Lung (tissue), 12 donors: ENCODE results near the gene AFG1L. TPM values are rescaled to one million over a fixed set of nuclear protein-coding genes. Genes with fewer than 3 reads are reported as not detected.

ENCODE experiments used
- ATAC-seq: fragments of 200-7000 bp; cut with Tn5 transposase; one replicate; pipeline ENCODE4 v1.9.1; 2020; ENCODE audit warnings: moderate number of reproducible peaks; ENCODE audit not compliant: insufficient read depth, low FRiP score
- DNase-seq, 3 donors: peaks; one replicate each; pipeline ENCODE4 v3.0.0-alpha.2; 2013 to 2017
- H3K27ac ChIP-seq, 2 donors: one replicate each; pipeline ENCODE4 v1.5.1; 2013; ENCODE audit warnings: mild to moderate bottlenecking in 2 of 2, moderate library complexity in 2 of 2, control low read depth in 1 of 2, inconsistent platforms in 1 of 2, low read depth in 1 of 2, low read length in 1 of 2
- H3K27me3 ChIP-seq, 3 donors: one replicate each; pipeline ENCODE4 v1.5.1; 2013; ENCODE audit warnings: low read length in 2 of 3; ENCODE audit not compliant: control insufficient read depth in 3 of 3, insufficient read depth in 3 of 3
- H3K36me3 ChIP-seq, 4 donors: one replicate each; pipeline ENCODE4 v1.5.1; 2013; ENCODE audit warnings: low read length in 4 of 4, mild to moderate bottlenecking in 1 of 4, moderate library complexity in 1 of 4; ENCODE audit not compliant: control insufficient read depth in 4 of 4, insufficient read depth in 4 of 4
- H3K4me1 ChIP-seq, 5 donors: one replicate each; pipeline ENCODE4 v1.5.1; 2013; ENCODE audit warnings: low read length in 5 of 5, mild to moderate bottlenecking in 2 of 5, moderate library complexity in 1 of 5; ENCODE audit not compliant: control insufficient read depth in 5 of 5, insufficient read depth in 5 of 5
- H3K4me3 ChIP-seq: one replicate; pipeline ENCODE4 v1.5.1; 2013; ENCODE audit warnings: mild to moderate bottlenecking, control low read depth, moderate library complexity
- H3K9ac ChIP-seq, 2 donors: one replicate each; pipeline ENCODE4 v1.5.1; 2013; ENCODE audit warnings: low read length in 2 of 2, control low read depth in 1 of 2; ENCODE audit not compliant: insufficient read depth in 1 of 2
- H3K9me3 ChIP-seq, 4 donors: one replicate each; pipeline ENCODE4 v1.5.1; 2013; ENCODE audit warnings: low read length in 3 of 4, mild to moderate bottlenecking in 1 of 4, moderate library complexity in 1 of 4; ENCODE audit not compliant: control insufficient read depth in 4 of 4, insufficient read depth in 3 of 4
- WGBS, 2 donors: extraction: QIAGEN DNeasy Blood & Tissue Kit; methylation state at CpG; one replicate each; pipeline ENCODE4 v1.1.7; 2013; 5-methylcytosine and 5-hydroxymethylcytosine counted together
- polyA plus RNA-seq, 2 donors: library from polyadenylated mRNA; stranded (reverse); fragments of 200-250 nt; gene quantifications; one replicate each; pipeline ENCODE4 v1.2.1, GENCODE V29; 2013
- total RNA-seq, 2 donors: library from RNA; depleted of rRNA in 1 of 2; stranded (reverse); fragments of >200 nt in 1 of 2; gene quantifications; one replicate each; pipeline ENCODE4 v1.2.1, GENCODE V29; 2014 to 2021
- TF ChIP-seq, protein P1 (sequence below): IDR thresholded peaks from 2 replicates; pipeline ENCODE4 v1.5.1; 2012; ENCODE audit warnings: mild to moderate bottlenecking; ENCODE audit errors: control extremely low read depth, extremely low read depth
- donor health status: control.
- donor health status: control.
- donor health status: Bipolar disorder and iron deficiency.
- donor health status: healthy.
- donor health status: DM: yes; HTN: yes; CAD: no.

The AFG1L gene
- total and polyA plus RNA-seq, 4 donors: 2.0 to 9.5 (median 5.5) TPM

DNA sequence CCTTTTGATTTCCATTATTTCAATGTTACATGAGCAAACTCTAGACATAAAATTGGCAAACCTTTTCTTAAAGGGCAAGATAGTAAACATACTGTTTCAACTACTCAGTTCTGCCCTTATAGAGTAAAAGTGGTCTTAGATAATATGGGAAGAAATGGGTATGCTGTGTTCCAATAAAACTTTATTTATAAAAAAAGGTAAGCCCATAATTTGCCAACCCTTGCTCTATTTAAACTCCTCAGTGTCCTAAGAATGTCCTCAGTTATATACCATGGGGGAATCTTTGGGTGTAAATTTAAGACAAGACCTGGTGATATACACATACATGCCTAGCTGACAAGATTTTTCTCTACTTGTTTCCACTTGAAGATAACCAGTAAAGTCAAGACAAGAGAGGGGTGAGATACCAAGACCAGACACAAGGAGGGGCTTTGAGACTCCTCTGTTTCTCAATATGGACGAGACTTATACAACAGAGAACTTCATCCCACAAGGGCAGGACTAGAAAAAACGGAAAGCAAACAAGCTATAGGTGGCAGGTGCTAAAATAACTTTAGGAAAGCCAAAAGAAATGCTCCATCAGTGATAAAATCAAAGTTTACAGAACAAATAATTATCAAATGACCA lies 44.5 kb upstream of the AFG1L start:
- Histone ChIP-seq H3K4me3 (no peak overlapping the region), H3K36me3 (peaks cover 0 to 4% (median 0%) of the 10 kb centered on the region in 4 donors), H3K4me1 (peaks cover 0 to 28% (median 0%) of the 10 kb centered on the region in 5 donors), H3K27ac (no peak overlapping the region), H3K9ac (no peak overlapping the region), H3K9me3 (no peaks in the 10 kb centered on the region), H3K27me3 (no peaks in the 10 kb centered on the region)
- TF ChIP-seq, protein P1, sequence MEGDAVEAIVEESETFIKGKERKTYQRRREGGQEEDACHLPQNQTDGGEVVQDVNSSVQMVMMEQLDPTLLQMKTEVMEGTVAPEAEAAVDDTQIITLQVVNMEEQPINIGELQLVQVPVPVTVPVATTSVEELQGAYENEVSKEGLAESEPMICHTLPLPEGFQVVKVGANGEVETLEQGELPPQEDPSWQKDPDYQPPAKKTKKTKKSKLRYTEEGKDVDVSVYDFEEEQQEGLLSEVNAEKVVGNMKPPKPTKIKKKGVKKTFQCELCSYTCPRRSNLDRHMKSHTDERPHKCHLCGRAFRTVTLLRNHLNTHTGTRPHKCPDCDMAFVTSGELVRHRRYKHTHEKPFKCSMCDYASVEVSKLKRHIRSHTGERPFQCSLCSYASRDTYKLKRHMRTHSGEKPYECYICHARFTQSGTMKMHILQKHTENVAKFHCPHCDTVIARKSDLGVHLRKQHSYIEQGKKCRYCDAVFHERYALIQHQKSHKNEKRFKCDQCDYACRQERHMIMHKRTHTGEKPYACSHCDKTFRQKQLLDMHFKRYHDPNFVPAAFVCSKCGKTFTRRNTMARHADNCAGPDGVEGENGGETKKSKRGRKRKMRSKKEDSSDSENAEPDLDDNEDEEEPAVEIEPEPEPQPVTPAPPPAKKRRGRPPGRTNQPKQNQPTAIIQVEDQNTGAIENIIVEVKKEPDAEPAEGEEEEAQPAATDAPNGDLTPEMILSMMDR: no peak
- DNase-seq: no peak
- no peak for ATAC-seq
- 59 to 85% methylated on average over 2 of the region's 2 CpGs for WGBS, 2 donors

- H3K27ac ChIP-seq: no peak overlapping the region
- no peaks in the 10 kb centered on the region for H3K27me3 ChIP-seq
- DNase-seq: no peak
- TF ChIP-seq, protein P1: no peak
- peaks cover 0 to 29% (median 0%) of the 10 kb centered on the region in 5 donors for H3K4me1 ChIP-seq
- ATAC-seq: no peak
- H3K9ac ChIP-seq: no peak overlapping the region
- 50 to 70% methylated on average over 2 of the region's 2 CpGs for WGBS, 2 donors
- peaks cover 0 to 6% (median 0%) of the 10 kb centered on the region in 4 donors for H3K36me3 ChIP-seq
- no peak overlapping the region for H3K4me3 ChIP-seq
- H3K9me3 ChIP-seq: no peaks in the 10 kb centered on the region
These were observed 43.6 kb upstream of the AFG1L start for GRCh38 chr6:108251252-108251651.

GRCh38 chr6:108252055-108252454 lies 42.8 kb upstream of the AFG1L start:
- no peak for ATAC-seq

More at GRCh38 chr6:108252055-108252454, 42.8 kb upstream of the AFG1L start:
- TF ChIP-seq, protein P1: no peak
- Histone ChIP-seq H3K4me1 (peaks cover 0 to 30% (median 0%) of the 10 kb centered on the region in 5 donors), H3K4me3 (no peak overlapping the region), H3K9me3 (no peaks in the 10 kb centered on the region), H3K36me3 (peaks cover 0 to 6% (median 0%) of the 10 kb centered on the region in 4 donors), H3K27me3 (no peaks in the 10 kb centered on the region), H3K9ac (no peak overlapping the region), H3K27ac (no peak overlapping the region)
- DNase-seq: no peak
- WGBS, 2 donors: 76 to 82% methylated on average over 5 of the region's 5 CpGs
